NCI-H1436 treated with DMSO at 0.1 percent for 48 hours (cell line): ENCODE measurements around the gene MLYCD.

Source experiments
- DNase-seq: peaks from one replicate; lab custom pipeline; 2025; lab: John Stamatoyannopoulos, UW

MLYCD gene

DNA sequence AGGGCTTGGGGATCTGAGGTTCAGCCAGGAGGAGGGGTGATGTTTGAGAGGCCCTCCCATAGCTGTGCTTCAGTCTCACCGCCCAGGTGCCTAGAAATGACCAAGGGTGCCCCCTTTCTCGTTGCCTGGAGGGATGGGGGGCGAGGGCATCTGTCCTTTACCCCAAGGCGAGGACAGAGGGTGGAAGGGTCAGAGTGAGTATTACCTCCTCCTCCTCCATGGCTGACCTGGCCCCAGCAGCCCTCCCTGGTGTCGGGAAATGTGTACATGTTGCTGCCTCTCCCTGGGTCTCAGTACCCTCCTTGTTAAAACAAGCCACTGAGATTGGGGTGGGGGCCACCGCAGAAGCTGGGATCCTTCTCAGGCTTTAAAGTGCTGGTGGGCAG lies 71.5 kb downstream of the MLYCD start:
- DNase-seq = no peak

DNA sequence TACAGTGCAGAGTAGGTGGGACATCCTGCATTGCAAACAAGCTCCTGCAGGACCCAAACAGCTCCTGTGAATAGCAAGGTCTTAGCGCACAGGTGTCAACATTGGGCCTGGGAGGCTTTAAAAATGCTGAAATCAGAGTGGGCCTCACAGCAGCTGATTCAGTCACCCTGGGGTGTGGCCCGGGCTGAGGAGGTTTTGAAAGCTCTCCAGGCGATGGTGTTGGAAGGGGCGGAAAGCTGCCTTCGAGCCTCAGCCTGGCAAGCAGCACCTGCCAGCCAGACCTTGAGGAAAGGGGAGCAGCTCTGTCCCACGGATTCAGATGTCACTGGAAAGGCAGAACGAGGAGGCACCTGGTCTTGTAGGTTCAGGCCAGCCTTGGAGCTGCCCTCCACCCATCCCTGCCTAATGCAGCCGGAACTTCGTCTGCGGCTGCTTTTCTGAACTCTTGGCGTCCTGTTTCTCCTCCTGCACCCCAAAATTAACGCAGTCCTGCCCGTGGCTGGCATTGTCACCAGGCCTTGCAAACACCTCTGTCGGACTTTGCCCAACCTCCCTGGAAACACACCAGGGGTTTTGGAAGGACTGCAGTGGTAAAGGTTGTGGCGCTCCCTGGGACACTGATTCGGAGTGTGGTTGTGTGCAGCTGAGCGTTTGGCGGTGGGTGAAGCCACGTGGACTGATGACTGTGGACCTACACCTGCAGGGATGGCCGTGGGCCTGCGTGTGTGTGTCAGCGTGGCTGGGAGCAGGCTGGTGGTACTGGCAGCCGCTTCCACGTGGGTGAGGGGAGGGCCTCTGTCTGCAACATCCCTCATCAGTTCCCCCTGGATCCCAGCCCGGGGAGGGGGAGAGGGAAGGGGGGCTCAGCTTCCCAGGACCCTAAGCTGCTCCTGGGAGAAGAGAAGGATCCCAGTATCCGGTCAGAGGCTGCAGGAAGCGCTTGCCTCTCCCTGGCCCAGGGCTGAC lies 72.5 kb downstream of the MLYCD start:
- no peak for DNase-seq

DNA sequence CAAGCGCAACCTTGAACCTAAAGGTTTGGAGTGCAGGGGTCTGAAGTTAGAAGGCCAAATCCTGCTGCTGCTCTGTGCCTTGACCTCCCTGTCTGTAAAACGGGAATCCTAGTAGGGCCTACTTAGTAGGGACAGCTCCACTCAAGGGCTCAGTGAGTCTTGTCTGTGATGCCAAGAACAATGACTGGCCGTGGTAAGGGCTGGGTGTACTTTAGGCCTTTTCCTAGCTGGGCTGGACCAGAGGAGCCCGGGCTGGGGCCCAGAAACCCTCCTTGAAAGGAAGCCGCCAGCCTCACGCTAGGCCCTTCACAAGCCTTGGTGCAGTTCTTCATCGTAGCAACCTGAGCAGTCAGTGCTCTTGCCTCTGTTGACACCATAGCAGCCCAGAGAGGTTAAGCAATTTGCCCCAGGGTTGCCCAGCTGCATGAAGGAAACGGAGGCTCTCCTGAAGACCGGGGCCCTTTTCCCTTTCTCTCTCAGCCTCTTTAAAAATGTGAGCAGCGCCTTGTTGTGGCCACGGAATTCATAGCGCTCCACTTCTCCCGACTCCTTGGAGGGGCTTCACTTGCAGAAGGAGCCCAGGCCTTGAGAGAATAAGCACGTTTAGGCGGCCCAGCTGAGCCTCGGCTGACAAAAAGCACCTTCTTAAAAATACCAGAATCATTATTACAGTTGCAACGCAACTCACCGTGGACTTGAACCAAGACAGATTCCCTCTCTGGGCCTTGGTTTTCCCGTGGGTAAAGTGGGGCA lies 73.5 kb downstream of the MLYCD start:
- DNase-seq = no peak

DNA sequence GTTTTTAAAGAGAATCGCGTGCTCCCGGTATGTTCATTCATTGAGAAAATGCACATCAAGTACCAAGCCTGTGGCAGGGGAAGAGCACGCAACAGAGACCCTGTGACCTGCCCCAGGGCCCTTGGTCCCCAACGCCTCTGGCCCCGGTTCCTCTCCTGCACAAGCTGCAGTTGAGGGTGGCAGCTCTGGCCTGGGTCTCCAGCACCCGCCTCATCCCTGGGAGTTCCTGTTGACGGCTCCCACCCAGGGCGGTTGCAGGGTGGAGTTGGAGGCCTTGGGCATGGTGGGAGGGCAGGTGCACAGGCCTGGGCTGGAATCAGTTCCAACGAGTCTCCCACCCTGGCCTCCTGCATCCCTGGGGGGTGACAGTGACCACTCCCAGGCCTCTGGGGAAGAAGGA lies 74.2 kb downstream of the MLYCD start:
- DNase-seq = no peak

DNA sequence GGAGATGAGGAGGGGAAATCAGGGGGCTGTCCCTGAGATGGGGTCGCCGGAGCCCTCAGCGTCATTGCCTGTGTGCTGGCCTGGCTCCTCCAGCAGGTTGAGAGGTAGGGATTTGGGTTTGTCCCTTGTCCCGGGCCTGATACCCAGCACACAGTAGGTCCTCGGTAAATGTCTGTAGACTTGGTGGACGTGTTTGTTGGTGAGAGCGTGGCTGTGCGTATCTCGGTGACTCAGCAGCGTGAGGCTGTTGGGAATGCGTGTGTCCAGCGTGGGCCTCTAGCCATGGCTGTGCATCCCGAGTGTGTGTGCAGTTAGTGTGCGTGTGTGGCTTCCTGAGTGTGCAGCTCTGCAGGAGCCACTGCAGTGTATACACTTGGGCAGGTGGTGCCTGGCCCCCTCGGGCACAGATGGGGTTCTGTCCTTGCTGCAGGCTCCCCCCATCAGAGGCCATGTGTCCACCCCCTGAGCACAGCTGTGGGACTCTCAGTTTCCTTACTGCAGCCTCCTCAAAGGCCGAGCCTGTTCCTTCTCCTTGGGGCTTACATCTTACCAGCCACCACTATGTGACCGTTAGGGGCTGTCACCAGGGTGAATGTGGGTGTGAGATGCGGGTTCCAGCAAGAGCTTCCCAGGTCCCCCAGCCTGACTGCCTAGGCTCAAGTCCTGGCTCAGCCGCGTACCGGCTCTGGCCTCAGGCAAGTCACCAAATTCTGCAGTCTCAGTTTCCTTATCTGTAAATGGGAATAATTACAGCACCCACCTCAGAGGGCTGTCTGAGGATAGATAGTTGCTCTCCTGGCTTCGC lies 74.9 kb downstream of the MLYCD start:
- DNase-seq = no peak

DNA sequence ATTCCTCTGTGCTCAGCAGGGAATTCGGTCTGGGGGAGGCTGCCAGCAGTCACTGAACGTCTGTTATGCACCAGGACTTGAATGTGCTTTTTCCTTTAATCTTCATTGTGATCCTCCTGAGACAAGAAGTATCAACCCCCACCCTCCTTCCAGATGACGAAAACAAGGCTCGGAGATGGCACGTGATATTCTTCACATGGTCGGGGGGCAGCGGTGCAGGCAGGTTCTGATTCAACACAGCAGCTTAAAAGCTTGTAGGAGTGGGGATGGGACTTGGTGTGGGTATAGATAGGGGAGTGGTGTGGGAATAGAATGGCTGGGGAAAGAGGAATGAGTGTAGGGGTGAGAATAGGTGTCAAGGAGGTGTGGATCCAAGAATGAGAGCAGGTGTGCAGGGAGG lies 75.6 kb downstream of the MLYCD start:
- DNase-seq = no peak

DNA sequence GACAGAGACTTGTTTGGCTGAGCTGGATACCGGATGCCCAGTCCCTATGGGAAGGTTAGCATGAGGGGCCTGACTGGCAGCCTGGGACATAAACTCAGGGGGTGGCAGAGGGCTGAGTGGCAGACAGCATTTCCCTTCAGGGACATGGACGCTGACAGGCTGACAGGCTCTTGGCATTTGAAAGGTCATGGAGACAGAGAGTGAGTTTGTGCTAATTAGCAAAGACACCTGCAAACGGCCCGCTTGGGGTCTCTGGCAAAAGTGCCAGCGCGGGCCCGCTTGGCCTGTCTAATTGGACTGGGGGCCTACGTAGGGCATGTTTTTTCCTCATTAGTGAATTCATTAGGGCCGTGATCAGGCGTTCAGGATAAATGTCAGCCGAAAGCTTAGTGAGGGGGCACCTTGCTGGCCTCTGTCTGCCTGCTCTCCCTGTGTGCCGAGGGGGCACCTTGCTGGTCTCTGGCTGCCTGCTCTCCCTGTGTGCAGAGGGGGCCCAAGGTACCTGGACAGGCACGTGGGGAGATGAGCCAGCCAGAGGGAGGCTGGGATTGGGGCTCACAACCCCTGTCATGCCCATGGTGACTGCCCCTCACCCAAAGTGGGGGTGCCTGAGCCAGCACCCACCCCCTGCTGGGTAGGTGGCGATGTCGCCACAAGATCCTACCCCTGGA lies 76.8 kb downstream of the MLYCD start:
- DNase-seq = no peak
